ENCODE data around the gene ATG3. TPM values are rescaled to one million over a fixed set of nuclear protein-coding genes. Genes with fewer than 3 reads are reported as not detected.

The ATG3 gene
- total and polyA plus RNA-seq, 2 experiments from 2014 or later: 68.1 to 93.9 TPM

- TF ChIP-seq ZNF462 (CRISPR knock-in tag; IDR thresholded peaks at IDR 0.05): no peak
- TF ChIP-seq CTCF (conservative IDR thresholded peaks at IDR 0.05; ENCODE audit: low read depth in 2 of 2): no peak
- no peak for TF ChIP-seq ZNF331 (CRISPR knock-in tag; IDR thresholded peaks at IDR 0.05; ENCODE audit: low read depth)
- no peak for TF ChIP-seq EZH2phosphoT487 (IDR thresholded peaks at IDR 0.05; ENCODE audit: unreplicated experiment)
- TF ChIP-seq ZNF114 (CRISPR knock-in tag; IDR thresholded peaks at IDR 0.05): no peak
- no peak for TF ChIP-seq EZH2 (IDR thresholded peaks at IDR 0.05; ENCODE audit: low read depth, unreplicated experiment)
Observed at GRCh38 chr3:112569265-112569664, 7.5 kb upstream of the ATG3 start (continued).

- Mint-ChIP-seq H3K27ac (no peak overlapping the region), H3K4me1 (peaks cover 13% of the 10 kb centered on the region; the same call in 2 of the 3 replicates), H3K9me3 (no peaks in the 10 kb centered on the region), H3K4me3 (no peak overlapping the region), H3K27me3 (ENCODE audit: insufficient read depth, low read depth, poor library complexity) (no peaks in the 10 kb centered on the region), H3K36me3 (ENCODE audit: low read depth) (peaks cover 34% of the 10 kb centered on the region)
- Histone ChIP-seq H3K4me2 (no peak overlapping the region), H3K27ac (ENCODE audit: low read depth) (no peak overlapping the region), H3K9me2 (ENCODE audit: insufficient read depth) (no peaks in the 10 kb centered on the region), H3K4me3 (no peak overlapping the region), H2AFZ (no peak overlapping the region), H4K20me1 (replicated peaks; ENCODE audit: insufficient read depth) (no peaks in the 10 kb centered on the region), H3K36me3 (ENCODE audit: insufficient read depth) (peaks cover 12% of the 10 kb centered on the region; the same call in 1 of the 2 replicates), H3K79me2 (replicated peaks; ENCODE audit: insufficient read depth) (0 out of 2 replicates have a peak, but pooled peaks cover 8% of the 10 kb centered on the region), H3K4me1 (ENCODE audit: insufficient read depth) (peaks cover 15% of the 10 kb centered on the region), H3F3A (replicated peaks; ENCODE audit: low read depth) (peaks cover 4% of the 10 kb centered on the region; the same call in 1 of the 2 replicates), H3K27me3 (ENCODE audit: insufficient read depth) (no peaks in the 10 kb centered on the region)
- no peak for DNase-seq (ENCODE audit: low spot score)
- no peak for ATAC-seq
- TF ChIP-seq POLR2AphosphoS5 (IDR thresholded peaks at IDR 0.05; ENCODE audit: low read depth) (no peak), CREB1 (CRISPR knock-in tag; IDR thresholded peaks at IDR 0.05; ENCODE audit: low read depth) (no peak), EZH2phosphoT487 (IDR thresholded peaks at IDR 0.05; ENCODE audit: unreplicated experiment) (no peak), JUNB (IDR thresholded peaks at IDR 0.05; ENCODE audit: unreplicated experiment) (no peak), CTCF (conservative IDR thresholded peaks at IDR 0.05; ENCODE audit: low read depth in 2 of 2) (no peak), STAT1 (IDR thresholded peaks at IDR 0.05; ENCODE audit: unreplicated experiment) (no peak)
Observed at GRCh38 chr3:112568642-112569041, 6.9 kb upstream of the ATG3 start.

All from GM23338 (cell line).